SK-N-SH treated with all-trans-retinoic acid at 6 μM for 48 hours (cell line): ENCODE measurements around the gene TENT4B.

Experiments used
- ATAC-seq: fragments of 200-7000 bp; cut with Tn5 transposase; 3 replicates; pipeline ENCODE4 v1.9.1; 2020; ENCODE audit warnings: mild to moderate bottlenecking, moderate library complexity
- ARNTL ChIP-seq: fragments of 450-650 bp; formaldehyde crosslinking; IDR thresholded peaks from 2 replicates; pipeline ENCODE4 v1.5.0; 2020; ENCODE audit warnings: low read depth, mild to moderate bottlenecking, moderate library complexity, borderline replicate concordance
- BACH2 ChIP-seq: fragments of 250-450 bp; sonication (Bioruptor Pico); IDR thresholded peaks from 2 replicates; pipeline ENCODE4 v1.9.0; 2021; ENCODE audit warnings: mild to moderate bottlenecking, borderline replicate concordance
- CSDC2 ChIP-seq: fragments of 250-450 bp; sonication (Bioruptor Pico); IDR thresholded peaks from 2 replicates; pipeline ENCODE4 v1.5.0; 2020; ENCODE audit warnings: mild to moderate bottlenecking, moderate library complexity
- CSRNP3 ChIP-seq: fragments of 250-450 bp; sonication (Bioruptor Pico); IDR thresholded peaks from 2 replicates; pipeline ENCODE4 v1.5.1; 2021; ENCODE audit warnings: mild to moderate bottlenecking, moderate library complexity
- ESRRG ChIP-seq: fragments of 250-450 bp; sonication (Bioruptor Pico); IDR thresholded peaks from 2 replicates; pipeline ENCODE4 v1.6.1; 2021; ENCODE audit warnings: mild to moderate bottlenecking
- GLIS3 ChIP-seq: fragments of 250-450 bp; sonication (Bioruptor Pico); IDR thresholded peaks from 2 replicates; pipeline ENCODE4 v1.5.0; 2020; ENCODE audit warnings: mild to moderate bottlenecking, moderate library complexity
- ISL1 ChIP-seq: fragments of 250-450 bp; sonication (Bioruptor Pico); IDR thresholded peaks from 2 replicates; pipeline ENCODE4 v2.1.2; 2022; ENCODE audit warnings: mild to moderate bottlenecking, moderate library complexity
- OSR1 ChIP-seq: fragments of 250-450 bp; sonication (Bioruptor Pico); IDR thresholded peaks from 2 replicates; pipeline ENCODE4 v1.8.0; 2022; ENCODE audit warnings: moderate library complexity, mild to moderate bottlenecking, inconsistent platforms
- PATZ1 ChIP-seq: fragments of 250-450 bp; sonication (Bioruptor Pico); IDR thresholded peaks from 2 replicates; pipeline ENCODE4 v1.8.0; 2020; ENCODE audit warnings: mild to moderate bottlenecking, moderate library complexity, borderline replicate concordance
- PPARA ChIP-seq: fragments of 250-450 bp; sonication (Bioruptor Pico); IDR thresholded peaks from 2 replicates; pipeline ENCODE4 v1.5.0; 2020; ENCODE audit warnings: mild to moderate bottlenecking, borderline replicate concordance
- RARB ChIP-seq: fragments of 250-450 bp; sonication (Bioruptor Pico); IDR thresholded peaks from 2 replicates; pipeline ENCODE4 v1.8.0; 2021; ENCODE audit warnings: mild to moderate bottlenecking, moderate library complexity
- SNAI2 ChIP-seq: fragments of 250-450 bp; sonication (Bioruptor Pico); IDR thresholded peaks from 2 replicates; pipeline ENCODE4 v1.5.0; 2020; ENCODE audit warnings: mild to moderate bottlenecking, moderate library complexity
- TCF4 ChIP-seq: fragments of 250-450 bp; sonication (Bioruptor Pico); IDR thresholded peaks from 2 replicates; pipeline ENCODE4 v1.8.0; 2021; ENCODE audit warnings: mild to moderate bottlenecking, moderate library complexity, borderline replicate concordance
- TOX ChIP-seq: fragments of 250-450 bp; sonication (Bioruptor Pico); IDR thresholded peaks from 2 replicates; pipeline ENCODE4 v1.8.0; 2021; ENCODE audit warnings: mild to moderate bottlenecking, moderate library complexity, borderline replicate concordance
- ZC3H10 ChIP-seq: fragments of 250-450 bp; sonication (Bioruptor Pico); IDR thresholded peaks from 2 replicates; pipeline ENCODE4 v1.5.1; 2021; ENCODE audit warnings: mild to moderate bottlenecking, moderate library complexity
- ZFP3 ChIP-seq: fragments of 250-450 bp; sonication (Bioruptor Pico); IDR thresholded peaks from 2 replicates; pipeline ENCODE4 v1.5.0; 2020; ENCODE audit warnings: mild to moderate bottlenecking, moderate library complexity
- ZNF565 ChIP-seq: fragments of 450-650 bp; formaldehyde crosslinking; conservative IDR thresholded peaks from 2 replicates; pipeline ENCODE4 v1.5.0; 2020; ENCODE audit warnings: low read depth, mild to moderate bottlenecking, moderate library complexity
- ZNF70 ChIP-seq: fragments of 450-650 bp; formaldehyde crosslinking; IDR thresholded peaks from 2 replicates; pipeline ENCODE4 v1.5.0; 2020; ENCODE audit warnings: mild to moderate bottlenecking, moderate library complexity
- ZNF8 ChIP-seq: fragments of 450-650 bp; formaldehyde crosslinking; IDR thresholded peaks from 2 replicates; pipeline ENCODE4 v1.5.0; 2020; ENCODE audit warnings: mild to moderate bottlenecking, moderate library complexity
- TF ChIP-seq, protein P1 (sequence below): fragments of 250-450 bp; sonication (Bioruptor Pico); IDR thresholded peaks from 2 replicates; pipeline ENCODE4 v1.5.0; 2020; ENCODE audit warnings: mild to moderate bottlenecking, moderate library complexity
- TF ChIP-seq, protein P2 (sequence below): fragments of 250-450 bp; sonication (Bioruptor Pico); IDR thresholded peaks from 2 replicates; pipeline ENCODE4 v1.5.1; 2020; ENCODE audit warnings: low read depth, mild to moderate bottlenecking, moderate library complexity
- TF ChIP-seq, protein P3 (sequence below): fragments of 250-450 bp; sonication (Bioruptor Pico); IDR thresholded peaks from 2 replicates; pipeline ENCODE4 v1.8.0; 2021; ENCODE audit warnings: low read depth, mild to moderate bottlenecking, moderate library complexity, borderline replicate concordance

TENT4B gene

GRCh38 chr16:50272687-50273381, 119.7 kb downstream of the TENT4B start:
- TF ChIP-seq, protein P1, sequence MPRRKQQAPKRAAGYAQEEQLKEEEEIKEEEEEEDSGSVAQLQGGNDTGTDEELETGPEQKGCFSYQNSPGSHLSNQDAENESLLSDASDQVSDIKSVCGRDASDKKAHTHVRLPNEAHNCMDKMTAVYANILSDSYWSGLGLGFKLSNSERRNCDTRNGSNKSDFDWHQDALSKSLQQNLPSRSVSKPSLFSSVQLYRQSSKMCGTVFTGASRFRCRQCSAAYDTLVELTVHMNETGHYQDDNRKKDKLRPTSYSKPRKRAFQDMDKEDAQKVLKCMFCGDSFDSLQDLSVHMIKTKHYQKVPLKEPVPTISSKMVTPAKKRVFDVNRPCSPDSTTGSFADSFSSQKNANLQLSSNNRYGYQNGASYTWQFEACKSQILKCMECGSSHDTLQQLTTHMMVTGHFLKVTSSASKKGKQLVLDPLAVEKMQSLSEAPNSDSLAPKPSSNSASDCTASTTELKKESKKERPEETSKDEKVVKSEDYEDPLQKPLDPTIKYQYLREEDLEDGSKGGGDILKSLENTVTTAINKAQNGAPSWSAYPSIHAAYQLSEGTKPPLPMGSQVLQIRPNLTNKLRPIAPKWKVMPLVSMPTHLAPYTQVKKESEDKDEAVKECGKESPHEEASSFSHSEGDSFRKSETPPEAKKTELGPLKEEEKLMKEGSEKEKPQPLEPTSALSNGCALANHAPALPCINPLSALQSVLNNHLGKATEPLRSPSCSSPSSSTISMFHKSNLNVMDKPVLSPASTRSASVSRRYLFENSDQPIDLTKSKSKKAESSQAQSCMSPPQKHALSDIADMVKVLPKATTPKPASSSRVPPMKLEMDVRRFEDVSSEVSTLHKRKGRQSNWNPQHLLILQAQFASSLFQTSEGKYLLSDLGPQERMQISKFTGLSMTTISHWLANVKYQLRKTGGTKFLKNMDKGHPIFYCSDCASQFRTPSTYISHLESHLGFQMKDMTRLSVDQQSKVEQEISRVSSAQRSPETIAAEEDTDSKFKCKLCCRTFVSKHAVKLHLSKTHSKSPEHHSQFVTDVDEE = no peak
- TF ChIP-seq RARB (CRISPR knock-in tag) (no peak), GLIS3 (no peak), PATZ1 (CRISPR knock-in tag) (no peak), ZFP3 (CRISPR knock-in tag) (no peak), TOX (CRISPR knock-in tag) (no peak), ZNF565 (CRISPR knock-in tag) (no peak), CSRNP3 (no peak), PPARA (CRISPR knock-in tag) (no peak), BACH2 (CRISPR knock-in tag) (no peak), ISL1 (CRISPR knock-in tag) (no peak), ZNF70 (no peak), ZC3H10 (CRISPR knock-in tag) (no peak), SNAI2 (CRISPR knock-in tag) (no peak), CSDC2 (CRISPR knock-in tag) (no peak), ZNF8 (no peak), OSR1 (no peak), TCF4 (CRISPR knock-in tag) (no peak)
- TF ChIP-seq, protein P2, sequence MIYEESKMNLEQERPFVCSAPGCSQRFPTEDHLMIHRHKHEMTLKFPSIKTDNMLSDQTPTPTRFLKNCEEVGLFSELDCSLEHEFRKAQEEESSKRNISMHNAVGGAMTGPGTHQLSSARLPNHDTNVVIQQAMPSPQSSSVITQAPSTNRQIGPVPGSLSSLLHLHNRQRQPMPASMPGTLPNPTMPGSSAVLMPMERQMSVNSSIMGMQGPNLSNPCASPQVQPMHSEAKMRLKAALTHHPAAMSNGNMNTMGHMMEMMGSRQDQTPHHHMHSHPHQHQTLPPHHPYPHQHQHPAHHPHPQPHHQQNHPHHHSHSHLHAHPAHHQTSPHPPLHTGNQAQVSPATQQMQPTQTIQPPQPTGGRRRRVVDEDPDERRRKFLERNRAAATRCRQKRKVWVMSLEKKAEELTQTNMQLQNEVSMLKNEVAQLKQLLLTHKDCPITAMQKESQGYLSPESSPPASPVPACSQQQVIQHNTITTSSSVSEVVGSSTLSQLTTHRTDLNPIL (CRISPR knock-in tag) = no peak
- no peak for ATAC-seq

GRCh38 chr16:50273382-50273690, 120.2 kb downstream of the TENT4B start:
- no peak for ATAC-seq
- TF ChIP-seq ZC3H10 (CRISPR knock-in tag) = no peak
- no peak for TF ChIP-seq ARNTL (CRISPR knock-in tag)
- TF ChIP-seq ZFP3 (CRISPR knock-in tag) = no peak
- no peak for TF ChIP-seq GLIS3
- no peak for TF ChIP-seq TCF4 (CRISPR knock-in tag)
- TF ChIP-seq ZNF8 = no peak
- no peak for TF ChIP-seq OSR1
- TF ChIP-seq, protein P2 (CRISPR knock-in tag) = no peak
- no peak for TF ChIP-seq PATZ1 (CRISPR knock-in tag)
- TF ChIP-seq TOX (CRISPR knock-in tag) = no peak
- TF ChIP-seq ZNF70 = no peak
- no peak for TF ChIP-seq CSRNP3
- no peak for TF ChIP-seq ESRRG (CRISPR knock-in tag)
- no peak for TF ChIP-seq PPARA (CRISPR knock-in tag)
- TF ChIP-seq, protein P3, sequence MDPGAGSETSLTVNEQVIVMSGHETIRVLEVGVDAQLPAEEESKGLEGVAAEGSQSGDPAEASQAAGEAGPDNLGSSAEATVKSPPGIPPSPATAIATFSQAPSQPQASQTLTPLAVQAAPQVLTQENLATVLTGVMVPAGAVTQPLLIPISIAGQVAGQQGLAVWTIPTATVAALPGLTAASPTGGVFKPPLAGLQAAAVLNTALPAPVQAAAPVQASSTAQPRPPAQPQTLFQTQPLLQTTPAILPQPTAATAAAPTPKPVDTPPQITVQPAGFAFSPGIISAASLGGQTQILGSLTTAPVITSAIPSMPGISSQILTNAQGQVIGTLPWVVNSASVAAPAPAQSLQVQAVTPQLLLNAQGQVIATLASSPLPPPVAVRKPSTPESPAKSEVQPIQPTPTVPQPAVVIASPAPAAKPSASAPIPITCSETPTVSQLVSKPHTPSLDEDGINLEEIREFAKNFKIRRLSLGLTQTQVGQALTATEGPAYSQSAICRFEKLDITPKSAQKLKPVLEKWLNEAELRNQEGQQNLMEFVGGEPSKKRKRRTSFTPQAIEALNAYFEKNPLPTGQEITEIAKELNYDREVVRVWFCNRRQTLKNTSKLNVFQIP (CRISPR knock-in tag) = no peak
- TF ChIP-seq BACH2 (CRISPR knock-in tag) = no peak
